Smooth muscle cell (in vitro differentiated cells): ENCODE results near the gene SERPINB1. TPM values are rescaled to one million over a fixed set of nuclear protein-coding genes. Genes with fewer than 3 reads are reported as not detected.
"Not testable (repeated sequence)": the region's sequence is repeated elsewhere in the genome, so short reads cannot be mapped to it uniquely, and the experiment has no call there.

Source experiments
- DNase-seq: peaks from one replicate; lab custom pipeline; 2025; ENCODE audit not compliant: unreplicated experiment; lab: John Stamatoyannopoulos, UW
- H2AFZ ChIP-seq: fragments of 200-600 bp; sonication (generic); 2 replicates; pipeline ENCODE4 v1.6.0; 2016; ENCODE audit warnings: antibody characterized with exemption, low read depth, mild to moderate bottlenecking
- H3F3A ChIP-seq: fragments of 200-600 bp; sonication (generic); 2 replicates; pipeline ENCODE4 v1.6.0; 2017; ENCODE audit warnings: antibody characterized with exemption, low read depth
- H3K27ac ChIP-seq: fragments of 200-600 bp; sonication (generic); 2 replicates; pipeline ENCODE4 v1.5.1; 2016; ENCODE audit warnings: low read depth, mild to moderate bottlenecking
- H3K27me3 ChIP-seq: fragments of 200-600 bp; sonication (generic); 2 replicates; pipeline ENCODE4 v1.6.1; 2016; ENCODE audit warnings: low read depth, mild to moderate bottlenecking
- H3K36me3 ChIP-seq: fragments of 200-600 bp; sonication (generic); 2 replicates; pipeline ENCODE4 v1.5.1; 2016; ENCODE audit warnings: low read depth
- H3K4me1 ChIP-seq: fragments of 200-600 bp; sonication (generic); 2 replicates; pipeline ENCODE4 v1.5.1; 2016; ENCODE audit warnings: low read depth
- H3K4me2 ChIP-seq: fragments of 200-600 bp; sonication (generic); 2 replicates; pipeline ENCODE4 v1.6.0; 2016; ENCODE audit warnings: mild to moderate bottlenecking
- H3K4me3 ChIP-seq: fragments of 200-600 bp; sonication (generic); 2 replicates; pipeline ENCODE4 v1.5.1; 2016; ENCODE audit warnings: mild to moderate bottlenecking
- H3K79me2 ChIP-seq: fragments of 200-600 bp; sonication (generic); 2 replicates; pipeline ENCODE4 v1.6.0; 2016; ENCODE audit warnings: low read depth, mild to moderate bottlenecking
- H3K9ac ChIP-seq: fragments of 200-600 bp; sonication (generic); 2 replicates; pipeline ENCODE4 v1.6.0; 2016; ENCODE audit warnings: low read depth
- H3K9me3 ChIP-seq: fragments of 200-600 bp; sonication (generic); replicated peaks from 2 replicates; pipeline ENCODE4 v1.5.1; 2016; ENCODE audit warnings: low read depth
- H4K20me1 ChIP-seq: fragments of 200-600 bp; sonication (generic); 2 replicates; pipeline ENCODE4 v1.6.0; 2016; ENCODE audit warnings: low read depth
- WGBS: methylation state at CpG from one replicate; pipeline ENCODE4 v1.1.7; 2016; ENCODE audit warnings: low lambda C conversion rate; 5-methylcytosine and 5-hydroxymethylcytosine counted together
- polyA plus RNA-seq: library from polyadenylated mRNA; unstranded; fragments of >200 nt; fragmentation: Nextera tagmentation; extraction: Ambion mirVana; gene quantifications from 2 replicates; pipeline ENCODE4 v1.2.1, GENCODE V29; 2016
- total RNA-seq: library from RNA; depleted of rRNA; stranded (reverse); fragments of >200 nt; gene quantifications from 2 replicates; pipeline ENCODE4 v1.2.3, GENCODE V29; 2014
- TF ChIP-seq, protein P1 (sequence below): fragments of 200-600 bp; sonication (generic); IDR thresholded peaks from 2 replicates; pipeline ENCODE4 v1.5.1; 2017; ENCODE audit warnings: borderline replicate concordance, mild to moderate bottlenecking, antibody characterized with exemption; ENCODE audit not compliant: insufficient read depth, poor library complexity, severe bottlenecking

The SERPINB1 gene
- total and polyA plus RNA-seq, 2 experiments from 2014 or later, result 10.5 to 17.7 TPM

DNA sequence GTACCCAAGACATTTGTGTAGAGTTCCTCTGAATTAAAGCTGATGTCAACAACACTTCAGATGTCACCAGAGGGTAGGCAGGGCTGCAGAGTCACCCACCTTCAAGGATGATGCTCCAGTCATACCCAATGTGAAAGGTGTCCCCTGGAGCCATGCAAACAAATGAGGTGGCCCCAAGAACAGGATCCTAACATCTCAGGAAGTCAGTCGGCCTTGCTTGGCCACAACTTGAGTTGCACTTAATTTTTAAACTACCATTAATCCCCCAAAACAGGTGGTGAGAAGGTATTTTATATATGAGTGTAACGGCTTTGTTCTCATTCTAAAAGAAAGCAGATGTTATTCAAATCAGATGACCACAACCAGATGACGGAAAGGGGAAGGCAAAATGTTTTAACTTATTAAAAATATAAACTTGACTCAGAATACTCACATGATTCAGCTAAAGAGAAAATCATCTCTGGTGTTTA lies 21.1 kb upstream of the SERPINB1 start:
- Histone ChIP-seq H4K20me1 (no peaks in the 10 kb centered on the region), H3K36me3 (no peaks in the 10 kb centered on the region), H3K79me2 (no peaks in the 10 kb centered on the region), H3K9ac (no peak overlapping the region), H3K4me1 (peaks cover 9% of the 10 kb centered on the region), H3K27me3 (no peaks in the 10 kb centered on the region), H3K4me3 (no peak overlapping the region), H3K27ac (no peak overlapping the region), H3K4me2 (no peak overlapping the region), H3K9me3 (no peaks in the 10 kb centered on the region), H3F3A (peaks cover 2% of the 10 kb centered on the region), H2AFZ (no peak overlapping the region)
- no peak for DNase-seq
- TF ChIP-seq, protein P1, sequence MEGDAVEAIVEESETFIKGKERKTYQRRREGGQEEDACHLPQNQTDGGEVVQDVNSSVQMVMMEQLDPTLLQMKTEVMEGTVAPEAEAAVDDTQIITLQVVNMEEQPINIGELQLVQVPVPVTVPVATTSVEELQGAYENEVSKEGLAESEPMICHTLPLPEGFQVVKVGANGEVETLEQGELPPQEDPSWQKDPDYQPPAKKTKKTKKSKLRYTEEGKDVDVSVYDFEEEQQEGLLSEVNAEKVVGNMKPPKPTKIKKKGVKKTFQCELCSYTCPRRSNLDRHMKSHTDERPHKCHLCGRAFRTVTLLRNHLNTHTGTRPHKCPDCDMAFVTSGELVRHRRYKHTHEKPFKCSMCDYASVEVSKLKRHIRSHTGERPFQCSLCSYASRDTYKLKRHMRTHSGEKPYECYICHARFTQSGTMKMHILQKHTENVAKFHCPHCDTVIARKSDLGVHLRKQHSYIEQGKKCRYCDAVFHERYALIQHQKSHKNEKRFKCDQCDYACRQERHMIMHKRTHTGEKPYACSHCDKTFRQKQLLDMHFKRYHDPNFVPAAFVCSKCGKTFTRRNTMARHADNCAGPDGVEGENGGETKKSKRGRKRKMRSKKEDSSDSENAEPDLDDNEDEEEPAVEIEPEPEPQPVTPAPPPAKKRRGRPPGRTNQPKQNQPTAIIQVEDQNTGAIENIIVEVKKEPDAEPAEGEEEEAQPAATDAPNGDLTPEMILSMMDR, result no peak
- 90% methylated on average over 3 of the region's 3 CpGs for WGBS

DNA sequence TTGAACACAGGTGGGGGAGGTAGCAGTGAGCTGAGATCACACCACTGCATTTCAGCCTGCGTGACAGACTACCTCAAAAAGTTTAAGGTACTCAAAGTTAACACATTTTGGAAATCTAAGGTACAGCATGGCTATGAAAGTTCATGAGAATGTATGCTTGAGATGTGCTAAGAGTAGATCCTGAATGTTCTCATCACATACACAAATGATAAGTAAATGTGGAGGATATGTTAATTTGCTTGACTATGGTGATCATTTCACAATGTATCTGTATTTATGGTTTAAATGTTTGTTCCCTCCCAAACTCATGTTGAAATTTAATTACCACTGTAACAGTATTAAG lies 20.1 kb upstream of the SERPINB1 start:
- no peaks in the 10 kb centered on the region for H3K27me3 ChIP-seq
- WGBS, result 100% methylated on average over 1 of the region's 1 CpG
- no peak overlapping the region for H3K9ac ChIP-seq
- H3K36me3 ChIP-seq, result no peaks in the 10 kb centered on the region
- H3K9me3 ChIP-seq, result no peaks in the 10 kb centered on the region
- no peak overlapping the region for H2AFZ ChIP-seq
- H3K4me3 ChIP-seq, result no peak overlapping the region
- no peak overlapping the region for H3K27ac ChIP-seq
- no peaks in the 10 kb centered on the region for H4K20me1 ChIP-seq
- no peak for DNase-seq
- peaks cover 13% of the 10 kb centered on the region for H3K4me1 ChIP-seq
- TF ChIP-seq, protein P1, result no peak
- no peaks in the 10 kb centered on the region for H3K79me2 ChIP-seq
- peaks cover 9% of the 10 kb centered on the region for H3F3A ChIP-seq
- H3K4me2 ChIP-seq, result no peak overlapping the region

DNA sequence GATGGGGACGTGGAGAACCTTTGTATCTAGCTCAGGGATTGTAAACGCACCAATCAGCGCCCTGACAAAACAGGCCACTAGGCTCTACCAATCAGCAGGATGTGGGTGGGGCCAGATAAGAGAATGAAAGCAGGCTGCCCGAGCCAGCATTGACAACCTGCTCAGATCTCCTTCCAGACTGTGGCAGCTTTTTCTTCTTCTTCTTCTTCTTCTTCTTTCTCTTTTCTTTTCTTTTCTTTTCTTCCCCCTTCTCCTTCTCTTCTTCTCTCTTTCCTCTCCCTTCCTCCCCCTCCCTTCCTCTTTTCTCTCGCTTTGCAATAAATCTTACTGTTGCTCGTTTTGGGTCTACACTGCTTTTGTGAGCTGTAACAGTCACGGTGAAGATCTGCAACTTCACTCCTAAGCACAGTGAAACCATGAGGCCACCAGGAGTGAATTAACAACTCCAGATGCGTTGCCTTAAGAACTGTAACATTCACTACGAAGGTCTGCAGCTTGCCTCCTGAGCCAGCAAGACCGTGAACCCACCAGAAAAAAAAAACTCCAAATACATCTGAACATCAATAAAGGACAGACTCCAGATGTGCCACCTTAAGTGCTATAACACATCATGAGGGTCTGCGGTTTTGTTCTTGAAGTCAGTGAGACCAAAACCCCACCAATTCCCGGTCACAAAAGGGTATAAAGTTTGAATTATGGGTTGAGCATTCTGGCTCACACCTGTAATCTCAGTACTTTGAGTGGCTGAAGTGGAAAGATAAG lies 19.6 kb upstream of the SERPINB1 start:
- Histone ChIP-seq H3K9me3 (no peaks in the 10 kb centered on the region), H2AFZ (no peak overlapping the region), H3K27ac (no peak overlapping the region), H3F3A (peaks cover 14% of the 10 kb centered on the region), H4K20me1 (no peaks in the 10 kb centered on the region), H3K9ac (no peak overlapping the region), H3K4me3 (no peak overlapping the region), H3K27me3 (no peaks in the 10 kb centered on the region), H3K36me3 (no peaks in the 10 kb centered on the region), H3K4me1 (peaks cover 10% of the 10 kb centered on the region), H3K79me2 (no peaks in the 10 kb centered on the region), H3K4me2 (no peak overlapping the region)
- no peak for DNase-seq
- TF ChIP-seq, protein P1, result no peak
- WGBS, result 86% methylated on average over 12 of the region's 12 CpGs

DNA sequence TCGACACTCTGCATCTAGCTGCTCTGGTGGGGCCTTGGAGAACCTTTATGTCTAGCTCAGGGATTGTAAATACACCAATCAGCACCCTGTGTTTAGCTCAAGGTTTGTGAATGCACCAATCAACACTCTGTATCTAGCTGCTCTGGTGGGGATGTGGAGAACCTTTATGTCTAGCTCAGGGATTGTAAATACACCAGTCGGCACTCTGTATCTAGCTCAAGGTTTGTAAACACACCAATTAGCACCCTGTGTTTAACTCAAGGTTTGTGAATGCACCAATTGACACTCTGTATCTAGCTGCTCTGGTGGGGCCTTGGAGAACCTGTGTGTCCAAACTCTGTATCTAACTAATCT lies 19.0 kb upstream of the SERPINB1 start:
- not testable (repeated sequence) for H3K9me3 ChIP-seq, H3K36me3 ChIP-seq, DNase-seq, H3K4me1 ChIP-seq, H3K4me2 ChIP-seq, H3K27me3 ChIP-seq, H3K9ac ChIP-seq, H4K20me1 ChIP-seq, H3K27ac ChIP-seq, H3K79me2 ChIP-seq, H3K4me3 ChIP-seq, H2AFZ ChIP-seq
- 94% methylated on average over 2 of the region's 2 CpGs for WGBS
- peaks cover 15% of the 10 kb centered on the region for H3F3A ChIP-seq

DNA sequence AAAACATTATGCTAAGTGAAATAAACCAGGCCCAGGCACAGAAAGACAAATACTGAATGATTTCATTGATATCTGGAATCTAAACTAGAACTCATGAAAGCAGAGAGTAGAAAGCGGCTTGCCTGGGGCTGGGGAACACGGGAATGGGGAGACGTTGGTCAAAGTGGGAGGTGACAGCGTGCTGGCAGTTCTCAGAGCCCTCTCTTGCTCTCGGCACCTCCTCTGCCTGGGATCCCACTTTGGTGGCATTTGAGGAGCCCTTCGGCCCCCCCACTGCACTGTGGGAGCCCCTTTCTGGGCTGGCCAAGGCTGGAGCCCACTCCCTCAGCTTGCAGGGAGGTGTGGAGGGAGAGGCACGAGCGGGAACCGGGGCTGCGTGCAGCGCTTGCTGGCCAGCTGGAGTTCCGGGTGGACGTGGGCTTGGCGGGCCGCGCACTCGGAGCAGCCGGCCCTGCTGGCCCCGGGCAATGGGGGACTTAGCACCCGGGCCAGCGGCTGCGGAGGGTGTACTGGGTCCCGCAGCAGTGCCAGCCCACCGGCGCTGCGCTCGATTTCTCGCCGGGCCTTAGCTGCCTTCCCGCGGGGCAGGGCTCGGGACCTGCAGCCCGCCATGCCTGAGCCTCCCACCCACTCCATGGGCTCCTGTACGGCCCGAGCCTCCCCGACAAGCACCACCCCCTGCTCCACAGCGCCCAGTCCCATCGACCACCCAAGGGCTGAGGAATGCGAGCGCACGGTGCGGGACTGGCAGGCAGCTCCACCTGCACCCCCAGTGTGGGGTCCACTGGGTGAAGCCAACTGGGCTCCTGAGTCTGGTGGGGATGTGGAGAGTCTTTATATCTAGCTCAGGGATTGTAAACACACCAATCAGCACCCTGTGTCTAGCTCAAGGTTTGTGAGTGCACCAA lies 18.4 kb upstream of the SERPINB1 start:
- H3K9me3 ChIP-seq, H3K4me1 ChIP-seq, H3K27ac ChIP-seq, H3K36me3 ChIP-seq, H3K27me3 ChIP-seq, H3K79me2 ChIP-seq, H3K4me2 ChIP-seq, H3K4me3 ChIP-seq, H3K9ac ChIP-seq, H4K20me1 ChIP-seq, H2AFZ ChIP-seq, DNase-seq: not testable (repeated sequence)
- peaks cover 15% of the 10 kb centered on the region for H3F3A ChIP-seq
- WGBS, result 96% methylated on average over 22 of the region's 42 CpGs
